Activated CD8-positive, alpha-beta T cell treated with anti-CD3 and anti-CD28 coated beads for 36 hours (primary cell): Measurements from ENCODE around the gene KLK5. TPM values are rescaled to one million over a fixed set of nuclear protein-coding genes. Genes with fewer than 3 reads are reported as not detected.

ENCODE experiments used
- ATAC-seq: fragments of 200-7000 bp; cut with Tn5 transposase; one replicate; pipeline ENCODE4 v1.10.0; 2021; ENCODE audit warnings: mild to moderate bottlenecking, moderate library complexity
- CTCF ChIA-PET: fragments of 350-600 bp; sonication (Branson Sonifier 250); formaldehyde crosslinking; loops from one replicate; lab custom pipeline; 2021; ENCODE audit warnings: antibody characterized with exemption; lab: Charles Lee
- POLR2A ChIA-PET: fragments of 350-600 bp; sonication (Branson Sonifier 250); formaldehyde crosslinking; loops from one replicate; lab custom pipeline; 2021; ENCODE audit warnings: antibody characterized with exemption; lab: Charles Lee
- DNase-seq: peaks from one replicate; pipeline ENCODE4 v3.0.0-alpha.2; 2020
- H3K27ac Mint-ChIP-seq: one replicate; pipeline ENCODE4 v1.8.0; 2021; ENCODE audit warnings: mild to moderate bottlenecking, mixed read lengths
- H3K27me3 Mint-ChIP-seq: one replicate; pipeline ENCODE4 v1.8.0; 2021; ENCODE audit warnings: mixed read lengths
- H3K36me3 Mint-ChIP-seq: one replicate; pipeline ENCODE4 v1.8.0; 2021; ENCODE audit warnings: low read depth, mixed read lengths
- H3K4me1 Mint-ChIP-seq: one replicate; pipeline ENCODE4 v1.8.0; 2021; ENCODE audit warnings: low read depth, mixed read lengths
- H3K4me3 Mint-ChIP-seq: one replicate; pipeline ENCODE4 v1.8.0; 2021; ENCODE audit warnings: mild to moderate bottlenecking, moderate library complexity, mixed read lengths
- H3K9me3 Mint-ChIP-seq: one replicate; pipeline ENCODE4 v1.8.0; 2021; ENCODE audit warnings: mixed read lengths
- intact Hi-C: fragments of 100-400 bp; cut with micrococcal nuclease; formaldehyde crosslinking; loops from one replicate; pipeline ENCODE4 v1.10.0; 2022
- total RNA-seq, 2 experiments: library from RNA; stranded (reverse); gene quantifications; one replicate each; pipeline ENCODE4 v1.2.3, GENCODE V29; 2021
- TF ChIP-seq, protein P1 (sequence below): fragments of 200-600 bp; IDR thresholded peaks from one replicate; pipeline ENCODE4 v1.8.0; 2022; ENCODE audit warnings: antibody characterized with exemption, mild to moderate bottlenecking

KLK5 gene
- total RNA-seq, 2 experiments from 2014 or later, result not detected

DNA sequence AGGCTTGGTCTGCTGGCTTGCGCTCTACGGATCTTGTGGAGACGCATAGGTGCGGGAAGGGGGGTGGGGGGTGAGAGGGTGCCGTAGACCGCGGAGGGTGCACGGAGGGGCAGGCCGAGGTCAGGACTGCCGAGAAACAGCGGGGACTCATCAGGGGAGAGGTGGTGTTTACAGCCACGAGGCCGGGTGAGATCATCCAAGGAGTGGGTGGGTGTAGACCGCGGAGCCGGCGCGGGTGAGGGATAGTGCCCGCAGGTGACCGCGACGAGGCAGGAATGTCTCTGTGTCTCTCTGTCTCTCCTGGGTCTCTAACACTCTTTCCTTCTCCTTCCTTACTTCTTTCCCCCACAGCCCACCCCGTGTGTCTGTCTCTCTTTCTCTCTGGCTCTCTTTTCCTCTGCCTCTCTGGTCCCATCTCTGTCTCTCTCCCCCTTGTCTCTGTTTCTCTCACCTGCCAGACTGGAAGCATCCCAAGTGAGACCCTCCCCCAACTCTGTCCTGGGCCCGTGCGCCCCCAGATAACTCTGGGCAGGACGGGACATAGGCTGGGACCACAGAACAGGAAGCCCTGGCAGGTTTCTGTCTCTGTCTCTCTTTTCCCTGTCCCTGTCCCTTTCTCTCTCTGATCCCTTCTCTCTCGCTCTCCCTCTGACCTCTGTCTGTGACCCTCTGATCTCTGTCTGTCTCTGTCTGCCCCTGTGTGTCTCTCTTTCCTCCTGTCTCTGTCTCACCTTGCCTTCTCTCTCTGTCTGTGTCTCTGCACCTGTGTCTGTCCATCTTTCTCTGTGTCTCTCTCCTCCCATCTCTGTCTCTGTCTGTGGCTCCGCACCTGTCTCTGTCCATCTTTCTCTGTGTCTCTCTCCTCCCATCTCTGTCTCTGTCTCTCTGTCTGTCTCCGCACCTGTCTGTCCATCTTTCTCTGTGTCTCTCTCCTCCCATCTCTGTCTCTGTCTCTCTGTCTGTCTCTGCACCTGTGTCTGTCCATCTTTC is 39.8 kb downstream of the KLK5 start:
- no peak overlapping the region for H3K27ac Mint-ChIP-seq
- CTCF ChIA-PET, result interaction anchor here (0.8 kb wide), 1 partner anchor 9 kb away, joined by 3 read pairs; no protein-coding TSS in a partner anchor
- intact Hi-C loops, result no loop called here
- peaks cover 38% of the 10 kb centered on the region for H3K27me3 Mint-ChIP-seq
- peak; percentile 70 for DNase-seq
- ATAC-seq, result peak; percentile 72
- TF ChIP-seq, protein P1, sequence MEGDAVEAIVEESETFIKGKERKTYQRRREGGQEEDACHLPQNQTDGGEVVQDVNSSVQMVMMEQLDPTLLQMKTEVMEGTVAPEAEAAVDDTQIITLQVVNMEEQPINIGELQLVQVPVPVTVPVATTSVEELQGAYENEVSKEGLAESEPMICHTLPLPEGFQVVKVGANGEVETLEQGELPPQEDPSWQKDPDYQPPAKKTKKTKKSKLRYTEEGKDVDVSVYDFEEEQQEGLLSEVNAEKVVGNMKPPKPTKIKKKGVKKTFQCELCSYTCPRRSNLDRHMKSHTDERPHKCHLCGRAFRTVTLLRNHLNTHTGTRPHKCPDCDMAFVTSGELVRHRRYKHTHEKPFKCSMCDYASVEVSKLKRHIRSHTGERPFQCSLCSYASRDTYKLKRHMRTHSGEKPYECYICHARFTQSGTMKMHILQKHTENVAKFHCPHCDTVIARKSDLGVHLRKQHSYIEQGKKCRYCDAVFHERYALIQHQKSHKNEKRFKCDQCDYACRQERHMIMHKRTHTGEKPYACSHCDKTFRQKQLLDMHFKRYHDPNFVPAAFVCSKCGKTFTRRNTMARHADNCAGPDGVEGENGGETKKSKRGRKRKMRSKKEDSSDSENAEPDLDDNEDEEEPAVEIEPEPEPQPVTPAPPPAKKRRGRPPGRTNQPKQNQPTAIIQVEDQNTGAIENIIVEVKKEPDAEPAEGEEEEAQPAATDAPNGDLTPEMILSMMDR, result no peak
- POLR2A ChIA-PET, result no interaction called here
- H3K4me3 Mint-ChIP-seq, result no peak overlapping the region
- H3K4me1 Mint-ChIP-seq, result peaks cover 8% of the 10 kb centered on the region
- no peaks in the 10 kb centered on the region for H3K9me3 Mint-ChIP-seq
- H3K36me3 Mint-ChIP-seq, result no peaks in the 10 kb centered on the region

DNA sequence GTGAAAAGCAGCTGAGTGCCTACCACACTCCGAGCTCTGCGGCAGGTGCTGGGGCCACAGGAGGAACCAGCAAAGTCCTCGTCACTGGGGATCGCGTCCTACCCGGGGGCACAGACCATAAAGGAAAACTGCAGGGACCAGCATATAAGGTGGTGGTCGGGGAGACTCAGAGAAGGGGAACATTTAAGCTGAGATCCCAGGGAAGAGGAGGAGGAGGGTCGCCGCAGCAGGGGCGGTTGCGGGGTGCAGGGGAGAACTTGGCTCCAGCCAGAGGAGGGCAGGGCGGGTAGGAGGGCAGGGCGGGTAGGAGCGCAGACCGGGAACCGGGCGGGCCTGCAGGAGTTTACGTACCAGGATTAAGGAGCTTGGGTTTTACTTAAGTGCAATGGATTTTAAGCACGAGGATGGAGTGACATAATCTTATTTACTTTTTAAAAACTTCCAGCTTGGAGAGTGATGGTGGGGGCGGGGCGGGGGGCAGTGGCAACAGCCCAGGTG is 40.7 kb downstream of the KLK5 start:
- ATAC-seq (no peak), DNase-seq (no peak)
- POLR2A ChIA-PET, result no interaction called here
- no peaks in the 10 kb centered on the region for H3K9me3 Mint-ChIP-seq
- peaks cover 8% of the 10 kb centered on the region for H3K4me1 Mint-ChIP-seq
- TF ChIP-seq, protein P1, result no peak
- intact Hi-C loops, result no loop called here
- no peak overlapping the region for H3K27ac Mint-ChIP-seq
- no peaks in the 10 kb centered on the region for H3K36me3 Mint-ChIP-seq
- H3K4me3 Mint-ChIP-seq, result no peak overlapping the region
- H3K27me3 Mint-ChIP-seq, result peaks cover 41% of the 10 kb centered on the region
- CTCF ChIA-PET, result interaction anchor here (0.8 kb wide), 1 partner anchor 10 kb away, joined by 3 read pairs; no protein-coding TSS in a partner anchor

DNA sequence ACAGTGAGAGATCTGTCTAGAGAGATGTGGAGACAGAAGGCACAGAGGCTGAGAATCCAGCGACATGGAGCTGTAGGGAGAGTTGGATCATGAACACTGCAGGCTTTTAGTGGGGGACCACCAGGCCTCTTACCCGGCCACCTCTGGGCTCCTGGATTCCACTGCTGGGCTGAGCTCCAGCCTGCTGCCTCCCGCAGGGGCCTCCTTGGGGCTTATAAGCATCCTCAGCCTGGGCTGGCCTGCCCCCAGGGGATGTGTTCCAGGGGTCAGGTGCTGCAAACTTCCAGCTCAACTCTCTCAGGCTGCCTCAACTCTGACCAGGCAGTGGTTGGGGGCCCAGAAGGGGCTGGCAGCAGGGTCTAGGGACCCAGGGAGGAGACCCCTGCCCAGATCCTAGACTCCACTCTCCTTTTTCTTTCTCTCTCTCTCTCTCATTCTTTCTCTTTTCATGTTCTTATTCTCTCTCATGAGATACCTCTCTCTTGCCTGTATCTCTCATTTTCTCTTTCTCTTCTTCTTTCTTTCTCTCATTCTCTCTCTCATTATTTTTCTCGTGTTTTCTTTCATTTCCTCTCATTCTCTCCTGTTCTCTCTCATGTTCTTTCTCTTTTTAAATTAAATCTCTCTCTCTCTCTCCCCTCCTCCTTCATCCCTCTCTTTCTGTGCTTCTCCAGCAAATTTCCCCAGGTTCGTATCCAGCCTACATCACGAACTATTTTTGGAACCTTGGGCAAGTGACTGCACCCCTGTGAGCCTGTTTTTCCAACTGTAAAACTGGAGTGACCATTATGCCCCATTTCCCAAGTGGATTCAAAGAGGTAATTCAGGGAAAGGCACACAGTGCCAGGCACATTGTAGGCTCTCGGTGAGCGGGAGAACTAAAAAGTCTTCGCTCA is 41.4 kb downstream of the KLK5 start, which contains the start of gene KLK4:
KLK4 (minus strand) TSS at position 190 of the 896 bp plus-strand sequence. CDS start 657 bp downstream, outside the sequence.
- intact Hi-C loops, result no loop called here
- POLR2A ChIA-PET, result interaction anchor here (0.6 kb wide), 1 partner anchor 565 kb away, joined by 3 read pairs; no protein-coding TSS in a partner anchor
- CTCF ChIA-PET, result interaction anchor here (1.0 kb wide), 1 partner anchor 9 kb away, joined by 5 read pairs; no protein-coding TSS in a partner anchor
- TF ChIP-seq, protein P1, result peak; percentile 14
- Mint-ChIP-seq H3K27me3 (peaks cover 38% of the 10 kb centered on the region), H3K4me3 (no peak within 1 kb of the TSS), H3K4me1 (peaks cover 8% of the 10 kb centered on the region), H3K36me3 (no peaks in the 10 kb centered on the region), H3K27ac (no peak within 1 kb of the TSS), H3K9me3 (no peaks in the 10 kb centered on the region)
- DNase-seq (no peak), ATAC-seq (no peak)

DNA sequence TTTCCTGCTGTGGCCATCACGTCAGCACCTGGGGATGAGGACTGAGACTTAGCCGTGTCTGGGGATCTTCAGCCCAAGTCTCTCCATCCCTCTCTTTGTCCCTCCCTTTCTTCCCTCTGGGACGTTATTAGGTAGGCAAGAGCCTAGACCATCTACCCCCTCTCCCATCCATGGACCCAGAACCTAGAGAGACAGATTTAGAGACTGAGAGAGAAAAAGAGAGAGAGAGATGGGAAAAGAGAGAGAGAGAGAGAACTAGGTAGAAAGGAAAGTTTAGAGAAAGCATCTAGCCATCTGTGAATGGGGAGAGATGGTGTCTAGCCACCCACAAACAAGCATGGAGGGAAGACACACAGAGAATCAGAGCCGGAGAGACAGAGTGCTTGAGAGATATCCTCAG is 42.1 kb downstream of the KLK5 start:
- intact Hi-C loops, result no loop called here
- no peaks in the 10 kb centered on the region for H3K36me3 Mint-ChIP-seq
- H3K9me3 Mint-ChIP-seq, result no peaks in the 10 kb centered on the region
- H3K4me3 Mint-ChIP-seq, result no peak overlapping the region
- TF ChIP-seq, protein P1, result no peak
- no peak overlapping the region for H3K27ac Mint-ChIP-seq
- DNase-seq (no peak), ATAC-seq (no peak)
- POLR2A ChIA-PET, result no interaction called here
- peaks cover 39% of the 10 kb centered on the region for H3K27me3 Mint-ChIP-seq
- CTCF ChIA-PET, result interaction anchor here (1.0 kb wide), 1 partner anchor 10 kb away, joined by 5 read pairs; no protein-coding TSS in a partner anchor
- H3K4me1 Mint-ChIP-seq, result peaks cover 8% of the 10 kb centered on the region
